GM19467 (cell line): Measurements from ENCODE around the gene FBLN2.

Experiments used
- ATAC-seq: cut with Tn5 transposase; IDR thresholded peaks from one replicate; pipeline ENCODE4 v1.9.1; 2021; ENCODE audit warnings: mild to moderate bottlenecking, moderate library complexity; ENCODE audit not compliant: unreplicated experiment

Gene FBLN2

DNA sequence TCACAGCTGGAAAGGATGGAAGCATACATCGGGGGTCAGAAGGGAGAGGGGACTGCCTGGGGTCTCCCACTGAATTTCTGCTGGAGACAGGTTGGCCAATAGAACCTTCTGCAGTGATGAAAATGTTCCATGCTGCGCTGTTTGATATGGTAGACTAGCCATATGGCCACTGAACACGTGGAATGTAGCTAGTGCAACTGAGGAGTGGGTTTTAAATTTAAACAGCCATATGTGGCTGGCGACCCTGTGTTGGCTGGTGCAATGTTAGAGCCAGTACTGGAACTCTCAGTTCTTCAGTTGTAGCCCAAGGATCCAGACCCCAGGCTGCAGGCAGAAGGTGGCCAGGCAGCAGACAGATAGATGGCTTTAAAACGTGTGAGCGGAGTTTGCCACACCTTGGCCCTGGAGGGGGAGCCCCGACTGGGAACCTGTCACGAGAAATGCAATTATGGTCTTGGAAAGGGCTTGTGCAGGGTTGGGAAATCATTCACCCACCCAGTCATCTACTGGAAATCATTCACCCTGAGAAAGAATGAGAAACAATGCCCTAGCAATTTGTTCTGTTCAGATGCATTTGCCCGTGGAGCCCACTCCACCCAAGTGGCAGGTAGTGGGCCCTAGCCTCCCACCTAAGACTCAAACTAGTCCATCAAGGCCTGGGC is 127.6 kb downstream of the FBLN2 start:
- ATAC-seq, result no peak

DNA sequence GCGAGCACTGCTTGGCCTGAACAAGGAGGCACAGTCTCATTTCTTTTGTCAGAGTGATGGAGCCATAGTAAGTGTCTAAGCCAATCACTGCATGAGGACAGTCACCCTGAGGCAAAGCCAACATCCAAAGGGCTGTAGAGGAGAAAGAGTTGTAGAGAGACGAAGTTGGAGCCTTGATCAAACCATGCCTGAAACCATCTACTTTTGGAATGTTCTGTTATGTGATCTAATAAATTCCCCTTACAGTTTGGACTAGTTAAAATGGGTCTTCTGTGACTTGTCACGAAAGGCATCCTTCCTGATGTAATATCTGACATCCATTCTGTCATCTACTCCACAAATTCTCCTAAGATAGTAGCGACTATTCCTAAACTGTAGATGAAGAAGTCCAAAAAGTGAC is 128.3 kb downstream of the FBLN2 start:
- no peak for ATAC-seq

DNA sequence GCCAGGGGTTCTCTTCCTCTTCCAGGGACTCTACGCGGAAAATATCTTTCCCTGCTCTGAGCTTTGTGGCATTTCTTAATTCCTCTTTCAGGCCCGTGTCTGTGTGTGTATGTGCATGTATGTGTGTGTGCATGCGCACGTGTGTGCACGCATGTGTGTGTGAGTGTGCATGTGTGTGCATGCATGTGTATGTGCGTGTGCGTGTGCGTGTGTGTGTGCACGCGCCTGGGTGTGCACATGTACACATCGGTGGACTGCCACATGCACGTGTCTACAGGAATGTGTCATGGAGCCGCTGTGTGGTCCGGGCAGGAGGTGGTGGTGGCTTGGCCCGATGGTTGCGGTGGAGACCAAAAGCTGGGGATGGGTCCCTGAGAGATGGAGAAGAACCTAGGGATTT is 133.0 kb downstream of the FBLN2 start:
- ATAC-seq, result no peak

DNA sequence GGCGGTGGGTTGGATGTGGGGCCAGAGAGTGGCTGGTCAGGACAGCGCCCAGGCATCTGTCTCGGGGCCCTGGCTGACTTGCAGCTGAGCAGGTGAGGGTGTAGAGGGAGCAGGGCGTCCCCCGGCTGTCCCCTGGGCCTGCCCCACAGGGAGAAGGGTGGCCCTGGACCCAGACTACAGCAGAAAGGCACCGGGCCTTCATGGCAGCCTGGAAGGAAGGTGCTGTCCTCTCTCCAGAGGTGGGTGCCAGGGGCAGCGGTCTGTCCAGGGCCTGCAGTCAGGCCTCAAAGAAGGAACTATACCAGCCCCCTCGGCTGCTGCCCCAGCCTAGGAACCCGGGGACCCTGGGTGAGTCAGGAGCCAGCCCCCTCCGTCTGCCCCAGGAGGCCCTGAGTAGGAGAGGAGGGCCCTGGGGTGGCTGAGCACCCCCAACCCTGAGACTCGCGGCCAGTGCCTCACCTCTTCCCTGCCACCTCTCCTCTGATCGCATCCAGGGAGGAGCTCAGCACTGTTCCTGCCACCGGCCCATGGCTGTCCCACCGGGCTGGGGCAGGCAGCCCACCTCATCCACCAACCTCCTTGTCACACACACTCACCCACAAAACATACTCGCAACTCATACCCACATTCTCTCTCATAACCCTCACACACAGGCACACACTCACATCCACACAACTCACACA is 133.5 kb downstream of the FBLN2 start:
- no peak for ATAC-seq

DNA sequence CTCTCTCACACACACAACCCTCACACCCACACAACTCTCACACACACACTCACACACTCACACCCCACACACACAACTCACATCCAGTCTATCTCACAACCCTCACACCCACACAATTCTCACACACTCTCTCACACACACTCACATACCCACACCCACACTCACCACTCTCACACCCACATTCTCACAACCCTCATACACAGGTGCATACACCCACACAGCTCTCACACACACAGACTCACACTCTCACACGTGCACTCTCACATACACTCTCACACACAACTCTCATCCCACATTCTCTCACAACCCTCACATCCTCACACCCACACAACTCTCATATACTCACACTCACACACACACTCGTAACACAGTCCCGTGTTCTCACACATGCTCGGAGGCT is 134.4 kb downstream of the FBLN2 start:
- no peak for ATAC-seq

DNA sequence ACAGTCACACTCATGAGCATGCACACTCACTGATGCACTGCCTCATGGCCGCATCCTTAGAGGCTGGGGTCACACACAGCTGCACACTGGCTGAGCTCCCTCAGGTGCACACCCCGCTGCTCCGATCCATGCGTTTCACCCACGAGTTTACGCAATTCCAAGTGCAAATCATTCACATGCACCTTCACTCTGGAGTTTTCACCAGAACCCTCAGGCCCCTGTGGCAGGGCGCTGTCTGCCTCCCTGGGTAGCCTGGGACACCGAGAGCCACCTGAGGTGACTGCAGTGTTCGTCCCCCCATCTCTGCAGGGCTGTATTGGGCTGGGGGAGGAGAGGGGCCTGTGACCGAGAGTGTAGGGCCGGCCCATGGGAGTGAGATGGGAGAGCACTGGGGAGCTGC is 134.8 kb downstream of the FBLN2 start:
- no peak for ATAC-seq

DNA sequence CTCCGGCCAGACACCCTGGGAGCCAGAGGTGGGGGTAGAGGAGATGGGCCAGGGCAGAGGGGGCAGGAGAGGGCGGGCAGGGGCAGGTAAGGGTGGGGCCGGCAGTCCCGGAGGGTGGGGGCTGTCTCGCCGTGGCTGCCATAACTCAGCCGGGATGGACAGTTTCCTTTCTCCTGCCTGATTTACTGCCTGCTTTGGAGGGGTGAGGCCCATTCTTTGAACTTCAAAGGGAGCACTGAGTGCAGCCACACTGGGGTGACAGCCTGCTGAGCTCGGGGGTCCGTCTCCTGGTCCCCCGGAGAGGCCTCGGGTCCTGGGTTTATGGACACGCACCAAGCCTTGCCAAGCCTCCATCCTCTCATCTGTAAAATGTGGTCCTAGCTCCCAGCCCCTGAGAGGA is 135.4 kb downstream of the FBLN2 start:
- no peak for ATAC-seq

DNA sequence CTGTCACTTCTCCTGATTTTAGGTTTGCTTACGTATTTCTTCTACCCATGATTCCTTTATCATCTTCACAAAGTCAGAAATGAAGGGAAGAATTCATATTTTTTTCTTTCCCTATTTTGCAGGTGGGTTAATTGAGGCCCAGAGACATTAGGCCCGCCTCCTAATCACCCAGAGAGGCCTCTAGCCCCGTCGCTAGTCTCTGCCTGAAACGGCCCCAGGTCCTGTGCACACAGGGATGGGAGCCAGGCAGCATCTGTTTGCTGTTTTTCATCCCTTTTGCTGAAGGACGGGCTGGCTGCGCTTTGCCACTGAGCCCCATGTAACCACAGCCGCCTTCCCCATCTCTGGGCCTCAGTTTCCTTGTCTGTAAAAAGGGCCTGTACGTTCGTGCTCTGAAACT is 135.9 kb downstream of the FBLN2 start:
- ATAC-seq, result no peak

DNA sequence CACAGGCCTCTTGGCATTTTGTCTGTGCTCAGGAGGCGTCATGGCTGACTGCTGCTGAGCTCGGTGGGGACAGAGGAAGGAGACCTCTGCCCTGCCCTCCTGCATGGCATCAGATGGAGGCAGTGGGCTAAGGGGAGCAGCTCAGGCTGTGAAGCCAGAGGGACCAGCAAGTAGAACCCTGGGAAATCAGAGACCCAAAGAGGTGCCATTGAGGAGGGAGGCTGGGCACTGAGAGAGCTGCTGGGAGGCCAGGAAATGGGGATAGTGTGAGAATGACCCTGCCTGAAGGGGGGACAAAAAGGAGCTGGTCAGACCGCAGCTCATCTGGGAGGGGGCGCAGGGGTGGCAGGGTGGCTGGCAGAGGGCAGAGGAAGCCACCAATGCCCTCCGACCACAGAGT is 136.8 kb downstream of the FBLN2 start:
- ATAC-seq, result no peak

DNA sequence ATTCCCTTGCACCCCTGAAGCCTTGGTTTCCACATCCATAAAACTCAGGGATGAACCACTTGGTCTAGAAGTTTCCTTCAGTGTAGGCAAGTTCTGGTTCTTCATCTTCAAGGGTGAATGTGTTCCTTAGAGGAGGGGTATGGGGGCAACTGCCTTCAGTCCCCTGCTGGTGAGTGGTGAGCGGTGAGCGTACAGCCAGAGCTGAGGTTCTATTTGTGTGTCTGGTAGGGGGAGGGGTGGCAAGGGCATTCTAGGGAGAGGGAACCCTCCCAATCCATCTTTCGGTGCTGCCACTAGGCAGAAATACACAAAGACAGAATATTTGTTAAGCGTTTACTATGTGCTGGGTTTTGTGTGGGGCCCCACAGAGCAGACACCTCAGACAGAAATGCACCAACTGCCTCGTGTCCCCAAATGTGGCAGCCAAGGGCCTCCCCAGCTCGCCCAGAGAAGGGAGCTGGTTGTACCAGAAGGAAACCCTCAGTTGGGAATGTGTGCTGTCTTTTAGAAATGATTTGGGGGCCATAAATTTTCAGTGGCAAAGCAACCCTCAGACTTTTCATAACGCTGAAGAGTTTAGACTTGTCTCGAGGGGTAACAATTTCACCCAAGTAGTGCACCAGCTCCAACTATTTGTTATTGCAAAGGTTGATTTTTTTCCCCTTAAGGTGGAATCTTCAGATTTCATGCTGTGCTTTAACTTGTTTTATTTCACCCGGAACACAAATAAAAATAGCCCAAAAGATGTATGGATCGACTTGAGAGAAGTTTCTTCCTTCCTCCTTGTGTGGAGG is 137.6 kb downstream of the FBLN2 start:
- ATAC-seq, result no peak

DNA sequence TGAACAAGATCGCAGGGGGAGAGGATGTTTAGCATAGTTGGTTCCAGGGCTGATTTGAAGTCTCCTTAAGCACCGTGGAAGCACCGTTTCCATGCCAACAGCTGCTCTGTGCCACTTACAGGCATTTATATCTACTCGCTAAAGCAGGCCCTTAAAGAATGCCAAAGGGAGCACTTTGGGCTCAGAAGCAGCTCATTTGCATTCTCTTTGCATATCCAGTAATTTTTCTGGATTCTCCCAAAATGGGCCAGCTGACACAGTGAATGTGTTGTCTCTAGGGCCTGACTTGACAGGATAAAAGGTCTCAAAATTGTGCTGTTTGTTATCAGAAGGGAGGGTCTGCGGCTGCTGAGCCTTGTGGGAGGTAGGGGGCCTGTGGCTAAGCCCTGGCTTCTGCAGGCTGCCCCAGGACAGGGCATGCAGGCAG is 138.6 kb downstream of the FBLN2 start:
- no peak for ATAC-seq
